HFFc6 (cell line): ENCODE measurements around the gene PDE5A. TPM values are rescaled to one million over a fixed set of nuclear protein-coding genes. Genes with fewer than 3 reads are reported as not detected.

ENCODE experiments used
- DNase-seq: peaks from one replicate; pipeline ENCODE4 v3.0.0-alpha.2; 2018
- H3K27ac Mint-ChIP-seq: 2 replicates; pipeline ENCODE4 v1.8.0; 2020; ENCODE audit warnings: mild to moderate bottlenecking, mixed read lengths
- H3K27me3 Mint-ChIP-seq: 2 replicates; pipeline ENCODE4 v1.8.0; 2021; ENCODE audit warnings: mild to moderate bottlenecking, moderate library complexity, mixed read lengths; ENCODE audit not compliant: insufficient read depth
- H3K36me3 Mint-ChIP-seq: 2 replicates; pipeline ENCODE4 v1.8.0; 2021; ENCODE audit warnings: low read depth, mixed read lengths
- H3K4me1 Mint-ChIP-seq: 2 replicates; pipeline ENCODE4 v1.8.0; 2020; ENCODE audit warnings: low read depth, mixed read lengths
- H3K4me3 Mint-ChIP-seq: 2 replicates; pipeline ENCODE4 v1.8.0; 2020; ENCODE audit warnings: mild to moderate bottlenecking, moderate library complexity, mixed read lengths
- H3K9me3 Mint-ChIP-seq: 2 replicates; pipeline ENCODE4 v1.8.0; 2020; ENCODE audit warnings: mild to moderate bottlenecking, mixed read lengths
- total RNA-seq, 6 experiments: library from RNA; stranded (reverse); fragmentation: NEBNext Ultra II Directional; extraction: Animal tissue kit (Norgen Biotek cat#: 25700); gene quantifications; 2 replicates in 1 of 6; 3 replicates in 5 of 6; pipeline ENCODE4 v1.2.3, GENCODE V29; 2021
- TF ChIP-seq, protein P1 (sequence below): fragments of 200-600 bp; sonication (generic); IDR thresholded peaks from 2 replicates; pipeline ENCODE4 v1.5.0; 2021; ENCODE audit warnings: antibody characterized with exemption, mild to moderate bottlenecking

PDE5A gene
- total RNA-seq, 6 experiments from 2014 or later, result 13.3 to 23.2 (median 18.6) TPM

DNA sequence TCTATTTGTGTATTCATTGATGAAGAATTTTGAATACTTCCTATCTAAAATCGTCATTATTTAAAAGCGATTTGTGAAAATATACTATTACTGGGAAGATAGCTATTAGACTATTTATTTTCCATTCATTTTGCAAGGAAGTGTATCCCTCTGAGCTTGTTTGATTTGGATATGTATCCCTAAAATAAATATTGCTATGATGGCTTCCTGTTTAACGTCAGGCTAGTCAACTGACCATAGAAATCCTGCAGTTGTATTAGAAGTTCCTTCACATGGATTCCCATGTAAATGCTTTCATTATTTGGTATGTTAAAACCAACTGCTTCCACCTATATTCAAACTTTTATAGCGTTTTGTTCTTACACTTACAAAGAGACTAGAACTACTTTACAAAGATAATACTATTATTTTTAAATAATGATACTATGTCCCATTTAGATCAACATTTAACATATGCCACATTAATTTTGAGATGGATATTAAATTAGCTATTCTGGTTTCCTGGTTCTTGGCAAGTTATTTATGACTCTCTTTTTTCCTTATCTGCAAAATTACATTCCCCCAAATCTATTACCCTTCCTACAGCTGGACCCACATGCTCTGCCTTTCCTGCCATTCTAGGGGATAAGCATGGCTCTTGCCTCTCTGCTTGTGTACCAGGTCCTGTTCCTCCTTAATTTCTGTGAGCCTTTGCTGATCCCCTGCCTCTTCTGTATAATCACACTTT is 26.7 kb upstream of the PDE5A start:
- no peak for DNase-seq
- Mint-ChIP-seq H3K27ac (no peak overlapping the region), H3K9me3 (no peaks in the 10 kb centered on the region), H3K36me3 (no peaks in the 10 kb centered on the region), H3K4me3 (no peak overlapping the region), H3K27me3 (no peaks in the 10 kb centered on the region), H3K4me1 (peaks cover 24% of the 10 kb centered on the region)
- TF ChIP-seq, protein P1, sequence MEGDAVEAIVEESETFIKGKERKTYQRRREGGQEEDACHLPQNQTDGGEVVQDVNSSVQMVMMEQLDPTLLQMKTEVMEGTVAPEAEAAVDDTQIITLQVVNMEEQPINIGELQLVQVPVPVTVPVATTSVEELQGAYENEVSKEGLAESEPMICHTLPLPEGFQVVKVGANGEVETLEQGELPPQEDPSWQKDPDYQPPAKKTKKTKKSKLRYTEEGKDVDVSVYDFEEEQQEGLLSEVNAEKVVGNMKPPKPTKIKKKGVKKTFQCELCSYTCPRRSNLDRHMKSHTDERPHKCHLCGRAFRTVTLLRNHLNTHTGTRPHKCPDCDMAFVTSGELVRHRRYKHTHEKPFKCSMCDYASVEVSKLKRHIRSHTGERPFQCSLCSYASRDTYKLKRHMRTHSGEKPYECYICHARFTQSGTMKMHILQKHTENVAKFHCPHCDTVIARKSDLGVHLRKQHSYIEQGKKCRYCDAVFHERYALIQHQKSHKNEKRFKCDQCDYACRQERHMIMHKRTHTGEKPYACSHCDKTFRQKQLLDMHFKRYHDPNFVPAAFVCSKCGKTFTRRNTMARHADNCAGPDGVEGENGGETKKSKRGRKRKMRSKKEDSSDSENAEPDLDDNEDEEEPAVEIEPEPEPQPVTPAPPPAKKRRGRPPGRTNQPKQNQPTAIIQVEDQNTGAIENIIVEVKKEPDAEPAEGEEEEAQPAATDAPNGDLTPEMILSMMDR, result no peak

DNA sequence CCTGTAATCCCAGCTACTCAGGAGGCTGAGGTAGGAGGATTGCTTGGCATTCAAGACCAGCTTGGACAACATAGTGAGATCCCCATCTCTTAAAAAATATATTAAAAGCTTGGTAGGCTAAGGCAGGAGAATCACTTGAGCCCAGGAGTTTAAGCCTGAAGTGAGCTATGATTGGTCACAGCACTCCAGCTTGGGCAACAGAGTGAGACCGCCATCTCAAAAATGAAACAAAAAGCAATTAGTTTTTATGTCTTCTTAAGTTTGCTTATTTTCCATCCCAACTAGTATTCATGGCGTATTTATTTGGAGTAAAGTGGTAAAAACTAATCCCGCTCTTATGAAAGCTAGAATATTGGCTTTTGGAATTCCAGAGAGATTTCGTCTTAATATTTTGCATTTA is 25.4 kb upstream of the PDE5A start:
- H3K9me3 Mint-ChIP-seq, result no peaks in the 10 kb centered on the region
- no peak overlapping the region for H3K27ac Mint-ChIP-seq
- H3K36me3 Mint-ChIP-seq, result no peaks in the 10 kb centered on the region
- TF ChIP-seq, protein P1, result no peak
- no peaks in the 10 kb centered on the region for H3K27me3 Mint-ChIP-seq
- H3K4me1 Mint-ChIP-seq, result peaks cover 15% of the 10 kb centered on the region
- H3K4me3 Mint-ChIP-seq, result no peak overlapping the region
- DNase-seq, result no peak

- Mint-ChIP-seq H3K27me3 (no peaks in the 10 kb centered on the region), H3K4me3 (no peak overlapping the region), H3K27ac (no peak overlapping the region), H3K4me1 (peaks cover 15% of the 10 kb centered on the region), H3K36me3 (no peaks in the 10 kb centered on the region), H3K9me3 (no peaks in the 10 kb centered on the region)
- DNase-seq, result peak; percentile 29
- TF ChIP-seq, protein P1, result no peak
Observed at GRCh38 chr4:119652998-119653397, 24.4 kb upstream of the PDE5A start.

GRCh38 chr4:119648398-119648797 is 19.8 kb upstream of the PDE5A start:
- TF ChIP-seq, protein P1, result no peak
- Mint-ChIP-seq H3K4me1 (peaks cover 26% of the 10 kb centered on the region), H3K4me3 (no peak overlapping the region), H3K27me3 (peaks cover 2% of the 10 kb centered on the region), H3K9me3 (no peaks in the 10 kb centered on the region), H3K36me3 (no peaks in the 10 kb centered on the region), H3K27ac (no peak overlapping the region)
- no peak for DNase-seq

- H3K27me3 Mint-ChIP-seq, result peaks cover 2% of the 10 kb centered on the region
- no peak for DNase-seq
- H3K36me3 Mint-ChIP-seq, result no peaks in the 10 kb centered on the region
- H3K27ac Mint-ChIP-seq, result no peak overlapping the region
- peaks cover 21% of the 10 kb centered on the region for H3K4me1 Mint-ChIP-seq
- no peak overlapping the region for H3K4me3 Mint-ChIP-seq
- no peaks in the 10 kb centered on the region for H3K9me3 Mint-ChIP-seq
- TF ChIP-seq, protein P1, result no peak
Observed at GRCh38 chr4:119647558-119647957, 19.0 kb upstream of the PDE5A start.
